Measurements from ENCODE around the gene AMDHD2.
"Not testable (repeated sequence)": the region's sequence is repeated elsewhere in the genome, so short reads cannot be mapped to it uniquely, and the experiment has no call there.

AMDHD2 gene

DNA sequence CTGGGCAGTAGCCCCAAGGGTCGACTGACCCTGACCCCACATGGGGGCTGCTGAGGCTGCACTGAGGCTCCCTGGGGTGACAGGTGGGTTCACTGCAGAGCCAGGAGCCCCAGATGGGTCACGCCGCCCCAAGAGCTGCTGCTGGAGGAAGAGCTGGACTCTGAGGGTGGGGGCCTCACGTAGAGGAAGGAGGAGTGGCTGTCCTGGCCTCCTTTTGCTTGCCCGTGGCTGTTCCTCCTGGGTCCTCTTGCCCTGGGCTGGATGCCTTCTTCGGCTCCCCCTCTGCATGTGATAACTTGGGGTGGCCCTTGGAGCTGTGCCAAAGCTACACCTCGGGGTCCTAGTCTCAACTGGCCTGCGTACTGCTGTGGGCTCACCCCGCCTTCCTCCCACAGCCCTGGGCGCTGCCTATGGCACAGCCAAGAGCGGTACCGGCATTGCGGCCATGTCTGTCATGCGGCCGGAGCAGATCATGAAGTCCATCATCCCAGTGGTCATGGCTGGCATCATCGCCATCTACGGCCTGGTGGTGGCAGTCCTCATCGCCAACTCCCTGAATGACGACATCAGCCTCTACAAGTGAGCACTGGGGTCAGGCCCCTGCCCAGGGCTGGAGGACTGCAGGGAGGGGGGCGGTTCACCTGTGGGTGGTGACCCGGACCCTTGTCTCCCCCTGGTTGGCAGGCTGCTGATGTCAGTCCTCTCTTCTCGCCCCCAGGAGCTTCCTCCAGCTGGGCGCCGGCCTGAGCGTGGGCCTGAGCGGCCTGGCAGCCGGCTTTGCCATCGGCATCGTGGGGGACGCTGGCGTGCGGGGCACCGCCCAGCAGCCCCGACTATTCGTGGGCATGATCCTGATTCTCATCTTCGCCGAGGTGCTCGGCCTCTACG lies 1.1 kb upstream of the AMDHD2 start:
- DNase-seq = no peak

DNA sequence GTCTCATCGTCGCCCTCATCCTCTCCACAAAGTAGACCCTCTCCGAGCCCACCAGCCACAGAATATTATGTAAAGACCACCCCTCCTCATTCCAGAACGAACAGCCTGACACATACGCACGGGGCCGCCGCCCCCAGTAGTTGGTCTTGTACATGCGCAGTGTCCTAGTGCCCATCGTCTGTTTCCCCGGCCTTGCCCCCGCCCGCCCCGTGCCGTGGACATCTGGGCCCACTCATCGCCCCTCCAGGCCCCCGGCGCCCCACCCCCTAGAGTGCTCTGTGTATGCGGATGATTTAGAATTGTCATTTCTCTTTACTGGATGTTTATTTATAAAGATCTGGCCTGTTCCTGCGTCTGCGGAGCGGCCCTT lies 475 bp upstream of the AMDHD2 start:
- DNase-seq = no peak

DNA sequence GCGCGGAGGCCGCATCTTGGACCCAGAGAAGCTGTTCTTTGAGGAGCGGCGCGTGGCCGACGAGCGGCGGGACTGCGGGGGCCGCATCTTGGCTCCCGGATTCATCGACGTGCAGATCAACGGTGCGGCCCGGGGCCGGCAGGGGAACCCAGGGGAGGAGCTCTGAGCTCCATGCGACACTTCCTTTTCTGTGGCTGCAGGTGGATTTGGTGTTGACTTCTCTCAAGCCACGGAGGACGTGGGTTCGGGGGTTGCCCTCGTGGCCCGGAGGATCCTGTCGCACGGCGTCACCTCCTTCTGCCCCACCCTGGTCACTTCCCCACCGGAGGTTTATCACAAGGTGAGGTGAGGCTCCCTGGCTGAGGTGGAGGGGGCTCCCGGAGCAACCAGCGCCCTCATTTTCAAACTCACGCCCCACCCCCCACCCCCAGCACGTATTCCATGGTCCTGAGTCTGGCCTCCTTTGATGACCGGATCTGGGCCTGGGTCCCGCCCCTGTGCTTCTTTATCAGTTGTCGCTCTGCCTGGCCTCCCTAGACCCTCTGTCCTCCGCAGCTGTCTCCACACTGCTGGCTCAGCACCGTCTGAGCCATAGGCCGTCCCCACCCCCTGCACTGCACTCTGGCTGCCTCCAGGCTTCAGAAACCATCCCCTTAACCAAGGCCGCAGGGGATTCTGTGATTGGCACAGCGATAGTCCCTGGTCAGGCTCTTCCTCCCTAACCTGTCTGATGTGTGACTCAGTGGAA lies 787 bp downstream of the AMDHD2 start:
- no peak for DNase-seq

DNA sequence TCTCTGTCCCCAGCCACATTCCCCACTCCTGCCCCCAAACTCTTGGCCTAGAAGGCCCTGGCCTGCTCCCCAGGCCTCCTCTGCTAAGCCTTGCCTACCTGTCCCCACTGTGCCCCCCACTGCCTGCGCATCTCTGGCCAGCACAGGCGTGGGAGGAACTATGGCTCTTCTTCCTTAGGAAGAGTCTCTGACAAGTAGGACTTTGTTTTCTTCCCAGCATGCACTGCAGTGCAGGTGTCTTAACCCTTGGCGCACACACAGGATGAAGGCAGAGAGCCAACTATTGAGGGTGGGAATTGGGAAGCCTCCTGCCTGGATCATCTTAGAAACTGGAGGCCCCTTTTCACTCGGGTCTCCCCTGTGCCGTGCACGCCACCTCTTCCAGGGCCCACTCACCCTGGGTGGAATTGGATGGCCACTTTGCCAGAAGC lies 3.6 kb downstream of the AMDHD2 start:
- DNase-seq = no peak

DNA sequence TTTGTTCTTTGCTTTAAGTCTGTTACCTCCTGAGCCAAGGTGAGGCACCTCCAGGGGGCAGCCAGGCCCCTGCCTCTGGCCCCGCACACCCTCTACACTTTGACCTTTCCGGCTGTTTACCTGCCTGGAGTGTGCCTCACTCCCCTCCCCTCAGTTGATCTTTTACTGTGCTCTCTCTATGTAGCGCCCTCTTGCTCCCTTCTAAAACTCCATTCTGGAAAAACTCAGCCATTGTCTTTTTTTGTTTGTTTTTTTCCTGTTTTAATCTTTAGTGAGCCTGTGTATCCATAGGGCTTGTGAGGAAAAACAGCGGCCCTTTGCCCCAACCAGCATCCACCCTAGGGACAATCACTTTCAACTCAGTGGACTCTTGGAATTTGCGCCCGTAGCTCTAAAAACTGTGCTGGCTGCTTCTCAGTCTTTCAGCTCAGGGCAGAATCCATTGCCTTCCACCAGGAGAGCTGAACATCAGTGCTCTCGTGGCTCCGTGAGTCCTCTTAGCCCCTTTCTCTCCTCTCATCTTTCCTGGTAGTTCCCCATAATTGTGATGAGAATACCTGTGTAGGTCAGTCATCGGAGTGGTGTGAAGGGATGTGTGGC lies 4.3 kb downstream of the AMDHD2 start:
- no peak for DNase-seq

DNA sequence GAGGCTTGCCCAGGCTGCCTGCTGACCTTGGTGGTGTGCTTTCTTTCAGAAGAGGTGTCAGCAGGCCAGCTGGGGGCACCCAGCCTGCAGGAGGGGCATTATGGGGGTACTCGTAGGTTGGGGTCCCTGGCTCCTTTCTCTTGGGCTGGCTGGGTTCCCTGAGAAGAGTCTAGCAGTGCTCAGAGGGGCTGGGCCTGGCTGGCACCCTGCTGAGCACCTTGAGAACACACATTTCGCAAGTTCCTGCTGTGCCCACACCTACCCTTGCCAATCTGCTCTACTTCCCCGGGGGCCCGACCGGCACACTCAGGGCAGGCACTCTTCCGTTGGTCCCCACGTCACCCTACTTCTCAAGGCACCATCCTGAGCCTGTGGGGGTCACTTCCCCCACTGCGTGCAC lies 6.0 kb downstream of the AMDHD2 start:
- no peak for DNase-seq

DNA sequence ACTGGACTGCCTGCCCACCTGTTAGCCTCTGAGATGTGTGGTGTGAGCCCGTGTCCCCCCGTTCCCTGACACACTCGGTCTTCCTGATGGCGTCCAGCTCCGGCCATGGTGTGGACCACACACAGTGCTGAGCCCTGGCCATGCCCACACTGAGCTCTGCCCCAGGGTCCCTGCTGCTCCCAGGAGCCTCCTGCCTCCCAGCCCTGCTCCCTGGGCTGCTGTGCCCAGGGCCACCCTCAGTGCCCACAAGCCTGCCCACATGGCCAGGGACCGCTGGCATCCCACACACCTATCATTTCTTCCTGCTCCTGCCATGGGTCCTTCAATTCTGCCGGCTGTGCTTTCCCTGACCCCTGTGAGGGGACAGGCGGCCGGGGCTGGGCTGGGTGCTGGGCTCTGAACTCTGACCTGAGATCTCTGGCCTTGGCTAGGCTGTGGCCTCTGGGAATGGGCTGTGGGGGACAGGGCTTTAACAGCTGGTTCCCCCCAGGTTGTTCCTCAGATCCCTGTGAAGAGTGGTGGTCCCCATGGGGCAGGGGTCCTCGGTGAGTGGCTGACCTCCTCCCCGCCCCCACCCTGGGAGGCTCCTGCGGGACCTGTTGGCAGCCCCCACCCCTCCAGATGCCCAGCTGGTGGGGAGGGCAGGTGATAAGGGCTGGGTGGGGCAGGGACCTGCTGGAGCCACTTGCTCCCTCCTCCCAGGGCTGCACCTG lies 7.1 kb downstream of the AMDHD2 start:
- DNase-seq = no peak

DNA sequence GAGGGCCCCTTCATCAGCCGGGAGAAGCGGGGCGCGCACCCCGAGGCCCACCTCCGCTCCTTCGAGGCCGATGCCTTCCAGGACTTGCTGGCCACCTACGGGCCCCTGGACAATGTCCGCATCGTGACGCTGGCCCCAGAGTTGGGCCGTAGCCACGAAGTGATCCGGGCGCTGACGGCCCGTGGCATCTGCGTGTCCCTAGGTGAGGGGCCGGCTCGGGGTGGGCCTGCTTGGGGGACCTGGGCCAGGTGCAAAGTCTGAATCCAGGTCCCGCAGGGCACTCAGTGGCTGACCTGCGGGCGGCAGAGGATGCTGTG lies 7.6 kb downstream of the AMDHD2 start:
- DNase-seq = no peak

DNA sequence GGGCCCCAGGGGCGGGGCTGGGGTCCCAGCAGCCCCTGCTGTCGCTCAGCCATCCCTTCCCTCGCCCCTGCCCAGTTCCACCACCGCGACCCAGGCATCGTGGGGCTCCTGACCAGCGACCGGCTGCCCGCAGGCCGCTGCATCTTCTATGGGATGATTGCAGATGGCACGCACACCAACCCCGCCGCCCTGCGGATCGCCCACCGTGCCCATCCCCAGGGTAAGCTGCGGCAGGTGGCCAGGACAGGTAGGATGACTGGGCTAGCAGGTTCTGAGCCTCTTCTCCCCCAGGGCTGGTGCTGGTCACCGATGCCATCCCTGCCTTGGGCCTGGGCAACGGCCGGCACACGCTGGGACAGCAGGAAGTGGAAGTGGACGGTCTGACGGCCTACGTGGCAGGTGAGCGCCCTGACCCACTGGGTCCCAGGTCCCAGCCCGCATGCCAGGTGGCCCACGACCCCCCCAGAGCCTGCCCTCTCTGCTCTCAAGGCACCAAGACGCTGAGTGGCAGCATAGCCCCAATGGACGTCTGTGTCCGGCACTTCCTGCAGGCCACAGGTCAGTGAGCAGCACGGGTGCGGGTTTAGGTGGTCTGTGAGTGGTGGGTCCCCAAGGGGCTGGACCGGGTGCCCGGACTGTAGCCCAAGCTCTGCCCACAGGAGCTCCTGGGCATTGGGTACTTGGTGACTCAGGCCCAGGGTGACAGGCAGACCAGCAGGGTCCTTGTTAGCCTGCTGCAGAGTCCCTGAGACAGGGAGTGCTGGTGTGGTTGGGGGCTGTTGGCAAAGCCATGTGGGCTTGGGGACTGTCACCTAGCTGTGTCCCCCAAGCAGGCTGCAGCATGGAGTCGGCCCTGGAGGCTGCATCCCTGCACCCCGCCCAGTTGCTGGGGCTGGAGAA lies 8.2 kb downstream of the AMDHD2 start:
- no peak for DNase-seq

DNA sequence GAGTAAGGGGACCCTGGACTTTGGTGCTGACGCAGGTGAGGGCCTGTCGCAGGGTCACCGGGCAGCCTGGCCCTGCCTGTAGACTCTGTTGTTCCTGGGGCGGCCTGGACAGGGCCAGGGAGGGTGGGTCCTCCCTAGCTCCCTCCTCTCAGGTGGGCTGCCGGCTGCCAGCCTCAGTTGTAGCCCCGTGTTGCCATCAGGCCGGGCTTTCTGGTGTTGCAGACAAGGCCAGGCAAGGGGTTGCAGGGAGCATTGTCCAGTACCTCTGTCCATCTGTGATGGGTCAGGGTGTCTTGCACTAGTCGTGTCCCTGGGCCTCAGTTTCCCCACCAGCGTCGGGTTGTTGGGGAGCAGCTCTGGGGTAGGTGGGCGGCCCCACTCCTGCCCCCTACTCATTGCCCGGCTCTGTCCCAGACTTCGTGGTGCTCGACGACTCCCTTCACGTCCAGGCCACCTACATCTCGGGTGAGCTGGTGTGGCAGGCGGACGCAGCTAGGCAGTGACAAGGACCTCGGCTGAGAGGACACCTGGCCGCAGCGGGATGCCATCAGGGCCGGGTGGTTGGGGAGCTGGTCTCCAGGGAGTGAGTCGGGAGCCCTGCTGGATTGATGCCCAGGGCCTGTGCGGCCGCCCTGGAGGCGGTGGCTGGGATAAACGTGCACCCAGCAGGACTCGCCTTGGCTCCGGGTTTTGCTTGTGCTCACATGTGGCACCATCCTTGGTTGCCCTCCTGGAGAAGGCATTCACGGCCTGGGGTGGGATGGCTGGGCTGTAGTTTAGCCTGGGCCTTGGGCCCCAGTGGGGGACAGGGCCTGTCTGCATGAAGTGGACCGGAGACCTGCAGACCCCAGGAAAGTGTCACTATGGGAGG lies 9.1 kb downstream of the AMDHD2 start:
- no peak for DNase-seq

DNA sequence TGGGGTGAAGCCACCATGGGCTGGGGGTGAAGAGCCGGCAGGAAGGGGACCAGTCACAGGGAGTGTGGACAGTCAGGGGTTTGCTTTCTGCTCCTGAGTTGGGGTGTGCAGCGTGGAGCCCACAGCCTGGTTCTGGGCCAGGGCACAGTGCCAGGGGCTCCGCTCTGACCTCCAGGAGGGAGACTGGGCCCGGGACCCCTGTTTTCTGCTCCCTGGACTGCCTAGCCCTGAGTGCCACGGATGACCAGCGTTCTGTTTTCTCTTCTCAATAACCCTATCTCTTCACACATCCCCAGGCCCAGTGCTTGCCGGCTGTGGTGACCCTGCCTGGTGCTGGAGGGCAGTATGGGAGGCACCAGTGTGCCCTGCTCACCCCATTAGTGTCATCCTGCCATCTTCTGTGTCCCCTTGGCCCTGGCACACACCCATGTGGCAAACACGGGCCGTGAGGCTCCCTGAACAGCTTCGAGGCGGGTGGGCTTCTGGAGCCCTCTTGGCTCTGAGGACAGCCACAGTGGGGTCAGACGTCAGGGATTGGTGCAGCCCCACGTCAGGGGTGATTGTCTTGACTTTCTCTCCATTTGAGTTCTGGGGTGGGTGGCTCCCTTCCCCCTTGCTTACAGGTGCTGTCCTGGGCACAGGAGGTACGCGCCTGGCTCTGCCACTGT lies 9.9 kb downstream of the AMDHD2 start:
- no peak for DNase-seq

DNA sequence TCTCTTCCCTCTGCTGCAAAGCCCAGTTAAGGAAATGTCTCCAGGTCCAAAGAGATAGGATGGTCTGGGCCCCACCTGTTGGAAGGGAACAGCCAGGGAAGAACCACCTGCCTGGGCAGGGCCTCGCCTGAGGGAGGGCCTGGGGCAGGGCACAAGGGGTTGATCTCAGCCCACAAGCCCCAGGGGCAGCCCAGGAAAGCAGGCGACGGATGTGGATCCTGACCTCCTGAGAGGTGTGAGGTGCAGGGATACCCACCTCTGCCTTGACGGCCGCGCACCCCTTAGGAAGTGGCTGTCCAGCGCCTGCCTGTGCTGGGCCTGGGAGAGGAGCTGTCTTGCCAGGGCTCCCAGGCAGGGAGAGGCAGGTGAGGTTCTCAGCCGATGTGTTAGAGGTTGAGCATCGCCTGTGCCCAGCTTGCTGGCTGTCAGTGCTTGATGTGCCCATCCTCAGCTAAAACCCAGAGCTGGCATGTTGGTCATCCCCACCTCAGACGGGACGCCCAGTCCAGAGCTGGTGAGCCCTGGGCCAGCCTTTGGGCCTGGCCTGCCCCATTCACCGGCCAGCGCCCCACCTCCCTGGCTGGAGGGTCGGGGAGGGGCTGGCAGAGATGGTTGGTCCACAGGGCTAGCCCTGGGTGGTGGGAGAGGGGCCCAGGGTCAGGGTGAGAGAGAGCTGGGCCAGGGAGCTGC lies 10.6 kb downstream of the AMDHD2 start:
- no peak for DNase-seq

DNA sequence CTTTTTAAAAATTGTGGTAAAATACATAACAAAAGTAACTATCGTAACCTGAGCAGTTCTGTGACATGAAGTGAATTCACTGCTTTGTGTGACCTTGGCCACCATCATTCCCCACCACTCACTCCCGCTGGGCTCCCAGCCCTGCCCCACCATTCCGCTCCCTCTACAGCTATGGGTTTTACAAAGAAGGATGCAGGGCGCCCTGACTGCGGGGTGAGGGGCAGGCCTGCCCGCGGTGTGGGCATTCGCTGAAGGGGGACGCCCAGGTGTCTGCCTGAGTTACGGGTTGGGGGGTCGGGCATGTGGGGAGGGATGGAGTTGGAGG lies 11.2 kb downstream of the AMDHD2 start, which contains the start of gene CEMP1:
CEMP1 (minus strand) TSS at position 38 of the 325 bp plus-strand sequence. CDS start 335 bp downstream, outside the sequence.
- DNase-seq = no peak

DNA sequence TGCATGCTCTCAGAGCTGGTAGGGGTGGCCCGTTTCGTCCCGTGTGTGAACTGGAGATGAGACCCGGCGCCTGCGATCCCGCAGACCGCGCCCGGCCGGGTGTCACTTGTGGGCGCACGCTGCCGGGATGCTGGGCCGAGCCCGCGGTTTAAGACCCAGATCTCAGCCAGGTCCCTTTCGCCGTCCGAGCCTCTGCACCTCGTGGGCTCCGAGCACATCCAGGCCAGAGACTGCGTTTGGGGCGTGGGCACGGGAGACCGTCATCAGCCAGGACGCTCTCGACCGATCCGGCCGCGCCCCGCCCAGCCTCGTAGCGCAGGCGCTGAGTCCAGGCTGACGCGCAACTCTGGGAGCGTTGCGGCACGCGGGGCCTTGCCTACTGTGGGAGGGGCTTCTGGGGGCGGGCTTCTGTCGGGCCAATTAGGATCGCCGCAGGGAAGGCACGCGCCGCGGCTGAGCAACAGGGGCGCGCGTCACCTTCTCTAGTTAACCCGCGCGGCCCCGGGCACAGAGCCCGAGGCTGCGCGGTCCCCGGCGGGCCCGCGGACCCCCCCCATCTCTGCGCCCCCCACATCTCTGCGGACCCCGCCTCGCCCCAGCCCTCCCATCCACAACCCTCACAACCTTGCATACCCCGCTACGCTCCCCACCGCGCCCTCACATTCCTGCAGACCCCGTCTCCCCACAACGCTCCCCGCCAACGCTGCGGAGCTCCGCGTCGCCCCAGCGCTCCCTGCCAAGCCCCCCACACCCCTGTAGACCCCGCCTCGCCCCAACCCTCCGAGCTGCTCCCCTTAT lies 11.7 kb downstream of the AMDHD2 start:
- peak; percentile 98 for DNase-seq

DNA sequence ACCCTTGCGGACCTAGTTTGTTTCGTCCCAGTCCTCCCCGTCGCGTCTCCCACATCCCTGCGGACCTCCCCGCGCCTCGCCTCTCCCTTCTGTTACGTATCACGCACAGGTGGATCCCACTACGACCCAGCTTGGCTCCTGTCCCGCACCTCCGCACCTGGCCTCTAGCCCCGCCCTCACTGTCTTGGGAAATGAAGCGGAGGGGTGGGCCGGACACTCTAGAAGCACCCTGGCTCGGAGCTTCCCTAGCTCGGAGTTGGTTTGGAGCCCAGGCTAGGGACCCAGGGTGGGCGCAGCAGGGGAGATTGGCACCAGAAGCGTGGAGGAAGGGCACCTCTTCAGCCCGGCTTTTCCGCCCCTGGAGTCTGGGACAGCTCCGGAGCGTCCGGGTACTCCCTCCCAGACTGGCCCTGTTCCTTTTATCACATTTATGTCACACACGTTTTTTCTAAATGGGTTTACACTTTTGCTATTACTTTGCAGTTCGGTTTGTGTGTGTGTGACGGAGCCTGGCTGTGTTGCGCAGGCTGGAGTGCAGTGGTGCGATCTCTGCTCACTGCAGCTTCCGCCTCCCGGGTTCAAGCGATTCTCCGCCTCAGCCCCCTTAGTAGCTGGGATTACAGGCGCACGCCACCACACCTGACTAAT lies 12.4 kb downstream of the AMDHD2 start:
- DNase-seq = peak; percentile 83

DNA sequence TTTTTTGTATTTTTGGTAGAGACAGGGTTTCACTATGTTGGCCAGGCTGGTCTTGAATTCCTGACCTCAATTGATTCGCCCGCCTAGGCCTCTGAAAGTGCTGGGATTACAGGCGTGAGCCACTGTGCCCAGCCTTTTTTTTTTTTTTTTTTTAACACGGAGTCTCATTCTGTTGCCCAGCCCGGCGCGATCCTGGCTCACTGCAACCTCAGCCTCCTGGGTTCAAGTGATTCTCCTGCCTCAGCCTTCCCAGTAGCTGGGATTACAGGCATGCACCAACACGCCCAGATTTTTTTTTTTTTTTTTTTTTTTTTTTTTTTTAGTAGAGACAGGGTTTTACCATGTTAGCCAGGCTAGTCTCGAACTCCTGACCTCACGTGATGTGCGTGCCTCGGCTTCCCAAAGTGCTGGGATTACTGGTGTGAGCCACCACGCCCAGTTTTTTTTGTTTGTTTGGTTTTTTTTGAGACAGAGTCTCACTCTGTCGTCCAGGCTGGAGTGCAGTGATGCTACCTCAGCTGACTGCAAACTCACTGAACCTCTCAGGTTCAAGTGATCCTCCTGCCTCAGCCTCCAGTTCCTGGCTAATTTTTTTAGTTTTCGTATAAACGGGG lies 13.1 kb downstream of the AMDHD2 start:
- DNase-seq = not testable (repeated sequence)

DNA sequence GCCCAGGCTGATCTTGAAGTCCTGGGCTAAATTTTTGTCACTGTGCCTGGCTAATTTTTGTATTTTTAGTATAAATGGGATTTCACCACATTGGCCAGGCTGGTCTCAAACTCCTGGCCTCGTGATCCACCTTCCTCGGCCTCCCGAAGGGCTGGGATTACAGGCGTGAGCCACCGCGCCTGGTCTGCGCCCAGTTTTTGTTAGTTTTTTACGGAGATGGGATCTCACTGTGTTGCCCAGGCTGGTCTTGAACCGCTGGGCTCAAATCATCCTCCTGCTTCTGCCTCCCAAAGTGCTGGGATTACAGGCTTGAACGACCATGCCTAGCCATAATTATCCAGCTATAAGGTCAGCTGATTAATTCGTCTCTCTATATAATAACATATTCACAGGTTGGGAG lies 13.7 kb downstream of the AMDHD2 start:
- DNase-seq = no peak

DNA sequence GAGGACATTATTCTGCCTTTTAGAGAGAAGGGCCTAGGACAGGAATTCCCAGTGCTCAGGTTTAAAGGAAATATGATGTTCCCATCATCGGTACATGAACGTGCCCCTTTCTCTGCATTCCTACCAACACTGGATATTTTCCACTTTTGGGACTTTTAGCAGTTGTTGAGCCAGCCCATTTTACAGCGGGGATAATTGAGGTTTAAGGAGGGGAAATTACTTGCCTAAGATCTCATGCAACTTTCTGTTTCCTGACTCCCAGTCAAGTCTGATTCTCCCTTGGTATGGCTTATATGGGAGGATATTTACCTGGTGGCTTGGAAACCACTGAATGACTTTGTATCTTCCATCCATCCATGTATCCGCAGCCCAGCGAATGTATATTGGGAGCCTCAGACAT lies 14.2 kb downstream of the AMDHD2 start:
- DNase-seq = not testable (repeated sequence)
